IPS DF 19.7 (cell line): ENCODE data around the gene NYAP1.
"Not testable (repeated sequence)": the region's sequence is repeated elsewhere in the genome, so short reads cannot be mapped to it uniquely, and the experiment has no call there.

ENCODE experiments used
- DNase-seq: peaks from one replicate; pipeline ENCODE4 v3.0.0-alpha.2; 2013; ENCODE audit warnings: low read depth, low spot score

The NYAP1 gene

GRCh38 chr7:100483722-100484672 is at the start of gene NYAP1:
Gene NYAP1, plus strand, starts transcription at chr7:100483927. Its CDS starts 1,385 bp downstream, at chr7:100485312.
- no peak for DNase-seq

GRCh38 chr7:100434297-100435144 is 49.2 kb upstream of the NYAP1 start:
- DNase-seq, result no peak

GRCh38 chr7:100435401-100436304 is 48.1 kb upstream of the NYAP1 start:
- no peak for DNase-seq

- no peak for DNase-seq
Measured at GRCh38 chr7:100437150-100438100, 46.3 kb upstream of the NYAP1 start.

DNA sequence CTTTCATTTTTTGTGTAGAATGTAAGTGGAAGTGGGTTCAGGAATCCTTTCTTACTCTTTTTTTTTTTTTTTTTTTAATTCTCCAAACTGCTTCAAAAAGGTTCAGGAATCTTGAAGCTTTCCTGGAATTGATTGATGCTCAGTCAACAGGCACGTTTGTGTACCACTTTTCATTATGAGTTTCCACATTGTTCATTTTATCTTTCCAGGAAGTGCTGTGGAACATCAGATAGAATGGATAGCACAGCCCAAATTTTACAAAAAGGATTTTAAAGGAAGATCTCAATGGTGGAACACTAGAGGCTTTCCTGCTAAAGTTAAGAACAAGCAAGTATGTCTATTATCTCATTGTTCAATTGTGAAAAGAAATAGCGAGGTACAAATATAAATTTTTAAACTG is 45.6 kb upstream of the NYAP1 start:
- no peak for DNase-seq

- DNase-seq, result not testable (repeated sequence)
Measured at GRCh38 chr7:100438731-100439130, 45.0 kb upstream of the NYAP1 start.

DNA sequence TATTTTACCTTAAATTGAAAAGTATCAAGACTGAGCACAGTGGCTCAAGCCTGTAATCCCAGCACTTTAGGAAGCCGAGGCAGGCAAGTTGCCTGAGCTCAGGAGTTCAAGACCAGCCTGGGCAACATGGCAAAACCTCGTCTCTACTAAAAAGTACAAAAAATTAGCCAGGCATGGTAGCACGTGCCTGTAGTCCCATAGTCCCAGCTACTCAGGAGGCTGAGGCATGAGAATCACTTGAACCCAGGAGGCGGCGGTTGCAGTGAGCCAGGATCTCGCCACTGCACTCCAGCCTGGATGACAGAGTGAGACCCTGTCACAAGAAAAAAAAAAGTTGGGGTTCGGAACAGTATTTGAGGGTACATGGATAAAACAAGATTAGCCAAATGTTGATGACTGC is 44.5 kb upstream of the NYAP1 start:
- DNase-seq, result not testable (repeated sequence)

DNA sequence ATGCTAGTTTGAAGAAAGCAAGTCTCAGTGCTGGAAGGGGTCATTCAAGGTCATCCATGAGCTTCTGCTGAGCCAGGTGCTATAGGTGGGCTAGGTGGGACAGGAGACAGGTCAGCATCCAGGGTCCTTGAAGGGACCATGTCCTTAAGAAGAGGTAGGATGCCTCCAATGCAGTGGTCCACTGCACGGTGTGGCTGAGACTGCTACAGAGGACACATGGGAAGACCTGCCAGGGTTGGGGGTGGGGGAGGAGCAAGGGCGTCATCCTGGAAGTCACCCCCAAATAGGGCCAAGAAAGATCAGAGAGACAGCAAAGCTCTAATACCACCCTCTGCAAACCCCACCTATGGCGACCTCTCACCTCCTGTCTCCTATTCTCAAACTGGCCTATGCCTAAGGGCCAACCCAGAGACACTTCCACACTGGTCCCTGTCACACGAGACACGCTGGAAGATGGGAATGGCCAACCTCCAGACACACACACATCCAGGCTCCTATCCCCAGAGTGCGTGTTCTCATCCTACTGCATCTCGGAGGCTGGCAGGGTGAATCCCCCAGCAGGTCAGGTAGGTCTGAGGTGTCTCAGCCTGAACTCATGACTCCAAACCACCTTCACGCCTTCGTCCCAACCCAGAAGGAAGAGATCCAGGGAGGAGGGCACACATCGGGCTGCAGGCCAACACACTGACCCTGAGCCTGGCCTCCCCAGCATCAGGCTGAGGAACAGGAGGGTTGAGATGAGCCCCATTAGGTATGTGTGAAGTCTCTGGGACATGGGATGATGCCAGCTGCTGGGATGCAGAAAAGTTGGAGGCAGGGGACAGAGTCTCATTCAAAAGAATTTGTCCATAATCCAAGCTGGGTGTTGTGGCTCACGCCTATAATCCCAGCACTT is 41.8 kb upstream of the NYAP1 start:
- no peak for DNase-seq

GRCh38 chr7:100443096-100443840 is 40.5 kb upstream of the NYAP1 start:
- no peak for DNase-seq

DNA sequence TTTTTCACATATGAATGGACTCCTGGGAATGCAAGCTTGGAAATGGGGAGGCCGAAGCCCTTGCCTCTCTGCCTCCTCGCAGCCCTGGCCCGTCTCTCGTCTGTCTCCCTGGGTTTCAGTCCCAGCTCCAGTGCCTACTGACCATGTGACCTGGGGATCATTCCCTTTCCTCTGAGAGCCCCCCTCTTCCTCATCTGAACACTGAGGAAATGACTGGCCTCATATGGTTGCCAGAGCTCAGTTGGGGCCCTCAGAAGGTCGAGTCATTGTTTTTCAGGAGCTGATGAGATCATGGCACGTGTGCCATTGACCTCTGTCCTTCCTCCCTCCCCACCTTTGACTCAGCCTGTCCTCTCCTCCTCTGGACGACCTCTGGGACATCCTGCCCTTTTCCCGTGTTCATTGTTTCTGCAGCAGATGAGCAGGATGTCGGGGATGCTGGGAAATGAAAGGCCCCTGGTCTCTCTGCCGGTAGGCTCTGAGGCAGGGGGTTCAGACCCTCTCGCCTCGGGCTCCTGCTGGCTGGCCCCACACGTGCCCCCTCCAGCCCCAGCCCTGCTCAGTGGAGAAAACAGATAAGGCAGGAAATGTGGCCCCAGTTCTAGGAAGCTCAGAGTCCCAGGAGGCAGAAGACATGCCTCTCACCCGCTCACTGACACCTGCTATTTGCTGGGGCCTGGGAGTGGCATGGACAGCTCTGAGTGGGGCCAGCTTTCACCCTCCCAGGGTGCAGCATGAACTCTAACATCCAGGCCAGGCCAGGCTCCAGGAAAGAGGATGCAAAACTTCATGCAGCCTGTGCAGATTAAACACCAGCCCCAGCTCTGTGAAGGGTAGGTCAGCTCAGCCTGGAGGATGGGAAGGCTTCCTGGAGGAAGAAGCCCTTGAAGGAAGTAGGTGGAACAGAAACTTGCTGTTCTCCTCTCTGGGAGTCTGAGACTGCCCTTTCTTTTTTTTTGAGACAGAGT is 39.1 kb upstream of the NYAP1 start:
- DNase-seq, result no peak

GRCh38 chr7:100446040-100446439 is 37.7 kb upstream of the NYAP1 start:
- DNase-seq, result no peak

DNA sequence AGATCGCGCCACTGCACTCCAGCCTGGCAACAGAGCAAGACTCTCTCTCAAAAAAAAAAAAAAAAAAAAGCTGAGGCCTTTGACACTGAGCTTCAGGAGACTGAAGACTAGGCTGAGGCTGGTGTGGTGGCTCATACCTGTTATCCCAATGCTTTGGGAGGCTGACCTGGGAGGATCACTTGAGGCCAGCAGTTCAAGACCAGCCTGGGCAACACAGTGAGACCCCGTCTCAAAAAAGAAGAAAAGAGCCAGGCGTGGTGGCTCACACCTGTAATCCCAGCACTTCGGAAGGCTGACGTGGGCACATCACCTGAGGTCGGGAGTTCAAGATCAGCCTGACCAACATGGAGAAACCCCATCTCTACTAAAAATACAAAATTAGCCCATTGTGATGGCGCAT is 36.4 kb upstream of the NYAP1 start:
- DNase-seq, result not testable (repeated sequence)

DNA sequence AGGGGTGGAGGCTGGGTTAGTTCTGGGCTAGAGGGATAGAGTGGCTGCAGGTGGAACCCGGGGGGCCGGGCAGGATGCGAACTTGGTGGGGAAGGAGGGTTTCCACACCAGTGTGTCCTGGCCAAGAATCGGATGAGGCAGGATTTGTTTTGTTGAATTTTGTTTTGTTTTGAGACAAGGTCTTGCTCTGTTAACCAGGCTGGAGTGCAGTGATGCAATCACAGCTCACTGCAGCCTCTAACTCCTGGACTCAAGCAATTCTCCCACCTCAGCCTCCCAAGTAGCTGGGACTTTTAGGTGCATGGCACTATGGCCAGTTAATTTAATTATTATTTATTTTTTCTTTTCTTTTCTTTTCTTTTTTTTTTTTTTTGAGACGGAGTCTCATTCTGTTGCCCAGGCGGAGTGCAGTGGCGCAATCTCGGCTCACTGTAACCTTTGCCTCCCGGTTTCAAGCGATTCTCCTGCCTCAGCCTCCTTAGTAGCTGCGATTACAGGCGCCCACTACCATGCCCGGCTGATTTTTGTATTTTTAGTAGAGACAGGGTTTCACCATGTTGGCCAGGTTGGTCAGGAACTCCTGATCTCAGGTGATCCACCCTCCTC is 34.4 kb upstream of the NYAP1 start:
- no peak for DNase-seq

DNA sequence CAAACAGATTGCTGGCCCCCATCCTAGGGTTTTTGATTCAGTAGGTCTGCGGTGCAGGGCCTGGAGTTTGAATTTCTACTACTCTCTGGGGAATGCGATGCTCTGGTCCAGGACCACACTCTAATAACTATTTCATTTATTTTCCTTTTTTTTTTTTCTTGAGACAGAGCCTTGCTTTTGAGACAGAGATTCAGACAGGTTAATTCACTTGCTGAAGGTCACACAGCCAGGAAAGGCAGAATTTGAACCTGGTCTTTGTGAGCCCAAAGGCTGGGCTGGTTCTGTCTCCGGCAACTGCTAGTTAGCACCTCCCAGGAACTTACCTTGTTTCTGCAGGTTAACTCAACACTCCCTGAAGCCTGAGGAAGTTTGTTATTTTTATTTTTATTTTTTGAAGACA is 31.2 kb upstream of the NYAP1 start:
- DNase-seq, result no peak

DNA sequence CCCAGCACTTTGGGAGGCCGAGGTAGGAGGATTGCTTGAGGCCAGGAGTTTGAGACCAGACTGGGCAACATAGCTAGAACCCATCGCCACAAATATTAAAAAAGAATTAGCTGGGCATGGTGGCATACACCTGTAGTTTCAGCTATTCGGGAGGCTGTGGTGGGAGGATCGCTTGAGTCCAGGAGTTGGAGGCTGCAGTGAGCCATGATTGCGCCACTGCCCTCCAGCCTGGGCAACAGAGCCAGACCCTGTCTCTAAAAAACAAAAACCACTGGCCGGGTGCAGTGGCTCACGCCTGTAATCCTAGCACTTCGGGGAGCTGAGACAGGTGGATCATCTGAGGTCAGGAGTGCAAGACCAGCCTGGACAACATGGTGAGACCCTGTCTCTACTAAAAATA is 29.9 kb upstream of the NYAP1 start:
- not testable (repeated sequence) for DNase-seq

DNA sequence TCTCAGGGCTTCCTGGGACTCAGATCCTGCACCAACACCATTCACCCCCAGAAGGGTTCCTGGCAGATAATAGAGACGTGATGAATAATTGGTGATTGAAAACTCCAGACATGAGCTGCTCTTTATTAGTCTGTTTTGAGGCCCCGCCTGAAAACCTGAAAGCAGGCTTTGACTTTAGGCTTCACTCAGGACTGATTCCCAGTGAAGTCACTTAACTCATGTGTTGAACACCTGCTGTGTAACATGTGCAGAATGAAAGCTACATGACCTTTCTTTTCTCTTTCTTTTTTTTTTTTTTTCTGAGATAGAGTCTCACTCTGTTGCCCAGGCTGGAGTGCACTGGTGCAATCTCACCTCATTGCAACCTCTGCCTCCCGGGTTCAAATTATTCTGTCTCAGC is 28.5 kb upstream of the NYAP1 start:
- DNase-seq, result no peak

DNA sequence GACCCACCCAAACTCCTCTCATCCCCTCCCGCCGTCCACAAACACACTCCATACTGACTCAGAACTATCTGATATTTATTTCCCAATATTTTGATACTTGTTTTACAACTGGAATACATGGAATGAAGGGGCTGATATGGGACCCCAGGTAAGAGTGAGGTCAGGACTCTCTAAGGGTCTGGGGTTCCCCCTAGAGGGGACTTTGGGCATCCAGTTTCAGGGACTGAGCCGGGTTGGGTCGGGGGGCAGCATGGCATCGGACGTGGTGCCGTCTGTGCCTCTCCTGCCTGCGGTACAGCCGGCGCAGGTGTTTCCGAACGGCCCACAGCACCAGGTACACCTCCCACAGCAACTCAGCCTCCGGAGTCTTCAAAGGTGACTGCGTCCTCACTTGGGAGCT is 27.2 kb upstream of the NYAP1 start:
- no peak for DNase-seq
